Fibroblast of skin of scalp (primary cell): Measurements from ENCODE around the gene KAT2A. TPM values are rescaled to one million over a fixed set of nuclear protein-coding genes. Genes with fewer than 3 reads are reported as not detected.
"Not testable (repeated sequence)": the region's sequence is repeated elsewhere in the genome, so short reads cannot be mapped to it uniquely, and the experiment has no call there.

Experiments used
- DNase-seq: peaks from one replicate; pipeline ENCODE4 v3.0.0-alpha.2; 2013
- polyA plus RNA-seq, 2 experiments: library from polyadenylated mRNA; unstranded; fragments of 120-200 nt; gene quantifications; one replicate each; pipeline ENCODE4 v1.2.1, GENCODE V29; 2013; ENCODE audit not compliant: insufficient read length in 2 of 2

KAT2A gene
- polyA plus RNA-seq (2013, experiment 1 of 2; ENCODE audit: insufficient read length), result 22.5 TPM
- polyA plus RNA-seq (2013, experiment 2 of 2; ENCODE audit: insufficient read length), result 25.3 TPM

GRCh38 chr17:42120770-42121769 lies at the start of gene KAT2A:
KAT2A (minus strand) TSS chr17:42121367; CDS start chr17:42121304, 63 bp downstream.
- DNase-seq, result peak; percentile 82

GRCh38 chr17:42169351-42169750 lies 48.2 kb upstream of the KAT2A start:
- DNase-seq, result no peak

- DNase-seq, result no peak
Measured at GRCh38 chr17:42167807-42168206, 46.6 kb upstream of the KAT2A start.

- no peak for DNase-seq
Measured at GRCh38 chr17:42166196-42166763, 45.1 kb upstream of the KAT2A start.

GRCh38 chr17:42165751-42166150 lies 44.6 kb upstream of the KAT2A start:
- DNase-seq, result no peak

GRCh38 chr17:42163696-42164407 lies 42.7 kb upstream of the KAT2A start:
- no peak for DNase-seq

- no peak for DNase-seq
Measured at GRCh38 chr17:42163113-42163512, 41.9 kb upstream of the KAT2A start.

- DNase-seq, result no peak
Measured at GRCh38 chr17:42160531-42160910, 39.4 kb upstream of the KAT2A start.

GRCh38 chr17:42159796-42160530 lies 38.8 kb upstream of the KAT2A start:
- no peak for DNase-seq

GRCh38 chr17:42155614-42156045 lies 34.5 kb upstream of the KAT2A start:
- DNase-seq, result no peak

- peak; percentile 22 for DNase-seq
Measured at GRCh38 chr17:42153919-42154742, 33.0 kb upstream of the KAT2A start.

- DNase-seq, result no peak
Measured at GRCh38 chr17:42146911-42147607, 25.9 kb upstream of the KAT2A start.

- DNase-seq, result not testable (repeated sequence)
Measured at GRCh38 chr17:42143138-42143537, 22.0 kb upstream of the KAT2A start.

- DNase-seq, result peak; percentile 90
Measured at GRCh38 chr17:42142371-42142896, 21.3 kb upstream of the KAT2A start.

GRCh38 chr17:42141382-42141781 lies 20.2 kb upstream of the KAT2A start:
- DNase-seq, result no peak

GRCh38 chr17:42140690-42141089 lies 19.5 kb upstream of the KAT2A start:
- not testable (repeated sequence) for DNase-seq

- no peak for DNase-seq
Measured at GRCh38 chr17:42138749-42139492, 17.8 kb upstream of the KAT2A start.

GRCh38 chr17:42136654-42137051 lies 15.5 kb upstream of the KAT2A start:
- no peak for DNase-seq
